Hepatic stellate cell (primary cell): ENCODE data around the gene BAIAP2L2.

ENCODE experiments used
- DNase-seq: peaks from one replicate; pipeline ENCODE4 v3.0.0; 2011; ENCODE audit warnings: low spot score

BAIAP2L2 gene

GRCh38 chr22:38107692-38108515 is 2.6 kb downstream of the BAIAP2L2 start:
- no peak for DNase-seq

- no peak for DNase-seq
These were observed 3.5 kb downstream of the BAIAP2L2 start for GRCh38 chr22:38106814-38107578.

- DNase-seq, result peak; percentile 67
These were observed 6.4 kb downstream of the BAIAP2L2 start for GRCh38 chr22:38104084-38104483.

GRCh38 chr22:38103641-38104040 is 6.8 kb downstream of the BAIAP2L2 start:
- DNase-seq, result no peak

- DNase-seq, result peak; percentile 87
These were observed 11.9 kb downstream of the BAIAP2L2 start for GRCh38 chr22:38098410-38099249.

- no peak for DNase-seq
These were observed 12.7 kb downstream of the BAIAP2L2 start for GRCh38 chr22:38097557-38098409.

GRCh38 chr22:38097058-38097457 is 13.4 kb downstream of the BAIAP2L2 start:
- no peak for DNase-seq

GRCh38 chr22:38089474-38089851 is 21.0 kb downstream of the BAIAP2L2 start:
- DNase-seq, result no peak

GRCh38 chr22:38088629-38089473 is 21.6 kb downstream of the BAIAP2L2 start:
- DNase-seq, result no peak

GRCh38 chr22:38087855-38088254 is 22.6 kb downstream of the BAIAP2L2 start:
- no peak for DNase-seq

- DNase-seq, result no peak
These were observed 23.5 kb downstream of the BAIAP2L2 start for GRCh38 chr22:38086942-38087341.

- DNase-seq, result no peak
These were observed 24.3 kb downstream of the BAIAP2L2 start for GRCh38 chr22:38086001-38086845.

GRCh38 chr22:38085501-38085900 is 25.0 kb downstream of the BAIAP2L2 start:
- DNase-seq, result no peak

GRCh38 chr22:38085056-38085455 is 25.4 kb downstream of the BAIAP2L2 start:
- no peak for DNase-seq

GRCh38 chr22:38083931-38084631 is 26.4 kb downstream of the BAIAP2L2 start, which contains the start of gene SLC16A8:
SLC16A8 (minus strand) TSS chr22:38084184; CDS start chr22:38082873, 1,311 bp downstream.
- no peak for DNase-seq

- no peak for DNase-seq
These were observed 27.3 kb downstream of the BAIAP2L2 start for GRCh38 chr22:38082986-38083710.

GRCh38 chr22:38081941-38082828 is 28.3 kb downstream of the BAIAP2L2 start:
- DNase-seq, result no peak
